GM12872 (cell line): ENCODE measurements around the gene ADCK1.

Experiments
- TF ChIP-seq, protein P1 (sequence below): IDR thresholded peaks from 3 replicates; pipeline ENCODE4 v1.5.1; 2011; ENCODE audit warnings: low read depth, mild to moderate bottlenecking, low read length, moderate library complexity; ENCODE audit not compliant: insufficient read depth

Gene ADCK1

GRCh38 chr14:77825895-77826519, 26.1 kb downstream of the ADCK1 start:
- TF ChIP-seq, protein P1, sequence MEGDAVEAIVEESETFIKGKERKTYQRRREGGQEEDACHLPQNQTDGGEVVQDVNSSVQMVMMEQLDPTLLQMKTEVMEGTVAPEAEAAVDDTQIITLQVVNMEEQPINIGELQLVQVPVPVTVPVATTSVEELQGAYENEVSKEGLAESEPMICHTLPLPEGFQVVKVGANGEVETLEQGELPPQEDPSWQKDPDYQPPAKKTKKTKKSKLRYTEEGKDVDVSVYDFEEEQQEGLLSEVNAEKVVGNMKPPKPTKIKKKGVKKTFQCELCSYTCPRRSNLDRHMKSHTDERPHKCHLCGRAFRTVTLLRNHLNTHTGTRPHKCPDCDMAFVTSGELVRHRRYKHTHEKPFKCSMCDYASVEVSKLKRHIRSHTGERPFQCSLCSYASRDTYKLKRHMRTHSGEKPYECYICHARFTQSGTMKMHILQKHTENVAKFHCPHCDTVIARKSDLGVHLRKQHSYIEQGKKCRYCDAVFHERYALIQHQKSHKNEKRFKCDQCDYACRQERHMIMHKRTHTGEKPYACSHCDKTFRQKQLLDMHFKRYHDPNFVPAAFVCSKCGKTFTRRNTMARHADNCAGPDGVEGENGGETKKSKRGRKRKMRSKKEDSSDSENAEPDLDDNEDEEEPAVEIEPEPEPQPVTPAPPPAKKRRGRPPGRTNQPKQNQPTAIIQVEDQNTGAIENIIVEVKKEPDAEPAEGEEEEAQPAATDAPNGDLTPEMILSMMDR, result no peak

- TF ChIP-seq, protein P1, result no peak
Observed at GRCh38 chr14:77830692-77831091, 30.8 kb downstream of the ADCK1 start.

GRCh38 chr14:77832297-77832696, 32.4 kb downstream of the ADCK1 start:
- TF ChIP-seq, protein P1, result no peak

GRCh38 chr14:77837926-77838325, 38.0 kb downstream of the ADCK1 start:
- TF ChIP-seq, protein P1, result no peak

DNA sequence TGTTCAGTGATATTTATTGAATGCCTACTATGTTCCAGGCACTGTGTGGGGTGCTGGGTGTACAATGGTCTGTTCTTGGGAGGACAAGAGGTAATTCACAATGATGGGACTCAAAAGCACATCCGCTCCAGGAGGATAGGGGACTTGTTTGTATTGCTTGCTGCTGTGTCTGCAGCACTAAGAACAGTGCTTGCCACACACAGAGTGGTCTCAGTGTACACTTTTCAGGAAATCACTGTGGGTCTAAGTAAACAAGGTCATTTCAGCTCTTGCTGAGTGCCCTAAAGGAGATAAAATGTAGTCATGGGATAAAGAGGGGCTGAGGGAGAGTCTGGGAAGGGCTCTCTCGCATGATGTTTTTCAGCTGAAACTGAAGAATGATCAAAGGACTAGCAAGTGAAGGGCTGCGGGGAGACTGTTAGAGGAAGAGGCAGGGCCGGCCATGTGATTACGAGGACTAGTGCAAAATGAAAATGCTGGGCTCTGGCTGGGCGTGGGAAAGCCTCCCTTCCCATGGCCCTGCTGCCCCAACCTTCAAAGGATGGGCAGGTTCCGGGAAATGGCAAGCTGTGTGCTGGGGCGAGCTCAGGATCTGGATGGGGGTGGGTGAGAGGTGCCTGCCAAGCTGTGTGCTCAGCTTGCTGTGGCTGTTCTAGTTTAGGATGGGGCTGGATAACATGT, 39.1 kb downstream of the ADCK1 start:
- TF ChIP-seq, protein P1, result no peak

DNA sequence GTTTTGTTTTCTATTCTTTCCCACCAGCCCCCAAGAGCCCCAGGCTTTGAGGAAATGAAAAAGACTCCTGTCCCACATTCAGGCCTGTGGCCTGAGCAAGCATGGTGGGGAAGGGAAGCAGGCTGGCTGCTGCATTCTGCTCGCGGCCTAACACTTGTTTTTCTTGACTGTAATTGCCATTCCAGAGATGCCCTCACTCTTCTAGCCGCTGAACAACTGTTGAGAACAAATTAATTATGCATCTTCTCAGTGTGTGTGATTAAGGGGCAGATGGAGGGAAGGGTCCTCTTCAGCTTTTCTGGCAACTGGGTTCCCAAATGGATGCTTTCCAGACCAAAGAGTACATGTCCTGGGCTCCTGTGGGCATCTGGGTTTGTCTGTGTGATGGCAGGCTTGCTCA, 43.3 kb downstream of the ADCK1 start:
- TF ChIP-seq, protein P1, result no peak

- TF ChIP-seq, protein P1, result no peak
Observed at GRCh38 chr14:77843651-77844050, 43.7 kb downstream of the ADCK1 start.
